Measurements from ENCODE around the gene IGSF21. TPM values are rescaled to one million over a fixed set of nuclear protein-coding genes. Genes with fewer than 3 reads are reported as not detected.

IGSF21 gene
- polyA plus RNA-seq, 1 of the 3 experiments (the other 2 are of a cell fraction) = not detected

GRCh38 chr1:18103788-18104421, 3.7 kb upstream of the IGSF21 start:
- H3K36me3 ChIP-seq (replicated peaks in 1 of 2; ENCODE audit: control insufficient read depth in 1 of 2, insufficient read depth in 2 of 2, low read length in 1 of 2) = no peaks in the 10 kb centered on the region
- CTCF ChIA-PET = interaction anchor here (1.0 to 4.4 kb wide), 4 partner anchors 8 to 181 kb away, joined by 3 to 28 read pairs (median 3); no protein-coding TSS in a partner anchor
- H3K79me2 ChIP-seq (ENCODE audit: insufficient read depth) = no peaks in the 10 kb centered on the region
- H4K20me1 ChIP-seq (ENCODE audit: insufficient read depth) = no peaks in the 10 kb centered on the region
- no peaks in the 10 kb centered on the region for H3F3A ChIP-seq (replicated peaks; ENCODE audit: insufficient read depth)
- peaks cover 12% of the 10 kb centered on the region; the same call in 1 of the 2 replicates for H3K27me3 ChIP-seq (ENCODE audit: insufficient read depth)
- DNase-seq = no peak
- 54% methylated on average over 7 of the region's 7 CpGs for WGBS (ENCODE audit: low lambda C conversion rate)
- POLR2A ChIA-PET = no interaction called here
- peaks cover 0 to 11% of the 10 kb centered on the region in 2 experiments; a peak in 1 of 4 replicates for H3K4me1 ChIP-seq (ENCODE audit: control insufficient read depth in 1 of 2, insufficient read depth in 2 of 2, low read depth in 1 of 2, low read length in 1 of 2)
- no peaks in the 10 kb centered on the region for H3K9me3 ChIP-seq
- TF ChIP-seq, protein P1, sequence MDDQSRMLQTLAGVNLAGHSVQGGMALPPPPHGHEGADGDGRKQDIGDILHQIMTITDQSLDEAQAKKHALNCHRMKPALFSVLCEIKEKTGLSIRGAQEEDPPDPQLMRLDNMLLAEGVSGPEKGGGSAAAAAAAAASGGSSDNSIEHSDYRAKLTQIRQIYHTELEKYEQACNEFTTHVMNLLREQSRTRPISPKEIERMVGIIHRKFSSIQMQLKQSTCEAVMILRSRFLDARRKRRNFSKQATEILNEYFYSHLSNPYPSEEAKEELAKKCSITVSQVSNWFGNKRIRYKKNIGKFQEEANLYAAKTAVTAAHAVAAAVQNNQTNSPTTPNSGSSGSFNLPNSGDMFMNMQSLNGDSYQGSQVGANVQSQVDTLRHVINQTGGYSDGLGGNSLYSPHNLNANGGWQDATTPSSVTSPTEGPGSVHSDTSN (IDR thresholded peaks at IDR 0.05) = no peak
- TF ChIP-seq ELF1 (IDR thresholded peaks at IDR 0.05) (no peak), JUND (IDR thresholded peaks at IDR 0.05) (no peak), RCOR1 (IDR thresholded peaks at IDR 0.05; ENCODE audit: low read length) (no peak), FOSL2 (IDR thresholded peaks at IDR 0.05; ENCODE audit: borderline replicate concordance, low read depth) (no peak), TEAD4 (IDR thresholded peaks at IDR 0.05; ENCODE audit: borderline replicate concordance, insufficient read depth) (no peak), RAD21 (IDR thresholded peaks at IDR 0.05; ENCODE audit: low read length) (no peak), TCF12 (IDR thresholded peaks at IDR 0.05) (no peak), FOXJ3 (CRISPR knock-in tag; IDR thresholded peaks at IDR 0.05) (no peak), CHD2 (IDR thresholded peaks at IDR 0.05; ENCODE audit: low read length, partially characterized antibody) (no peak), SMC3 (IDR thresholded peaks at IDR 0.05; ENCODE audit: low read depth, low read length) (no peak), POLR2AphosphoS5 (IDR thresholded peaks at IDR 0.05; ENCODE audit: low read depth, low read length) (no peak), EZH2phosphoT487 (IDR thresholded peaks at IDR 0.05; ENCODE audit: borderline replicate concordance, low read depth) (no peak), RXRA (IDR thresholded peaks at IDR 0.05; ENCODE audit: borderline replicate concordance, low read depth) (no peak), FOXM1 (IDR thresholded peaks at IDR 0.05; ENCODE audit: low read depth) (no peak), REST (IDR thresholded peaks at IDR 0.05; ENCODE audit: low read depth, low read length) (no peak), GATA2 (CRISPR knock-in tag; IDR thresholded peaks at IDR 0.05) (no peak), TAF1 (IDR thresholded peaks at IDR 0.05; ENCODE audit: borderline replicate concordance, low read depth, low read length) (no peak)
- H3K4me2 ChIP-seq = no peak overlapping the region
- no peak overlapping the region for H3K9ac ChIP-seq
- H3K4me3 ChIP-seq (ENCODE audit: low read depth in 2 of 2, low read length in 1 of 2) = no peak overlapping the region
- H3K9me2 ChIP-seq = no peaks in the 10 kb centered on the region
- no peak overlapping the region for H2AFZ ChIP-seq (ENCODE audit: low read depth)
- H3K27ac ChIP-seq (ENCODE audit: low read depth in 2 of 2, low read length in 1 of 2) = no peak overlapping the region
